ENCODE results near the gene IGFBP1.
"Not testable (repeated sequence)": the region's sequence is repeated elsewhere in the genome, so short reads cannot be mapped to it uniquely, and the experiment has no call there.

Gene IGFBP1

GRCh38 chr7:45888185-45888992, at the start of gene IGFBP1:
TSS of gene IGFBP1 (plus strand) at chr7:45888488. CDS start at chr7:45888653, 165 bp downstream.
- no peak for DNase-seq

- DNase-seq: not testable (repeated sequence)
These were observed 49.4 kb upstream of the IGFBP1 start for GRCh38 chr7:45838852-45839251.

GRCh38 chr7:45841926-45842717, 46.2 kb upstream of the IGFBP1 start:
- DNase-seq: not testable (repeated sequence)

GRCh38 chr7:45846536-45846935, 41.8 kb upstream of the IGFBP1 start:
- DNase-seq: not testable (repeated sequence)

- DNase-seq: not testable (repeated sequence)
These were observed 39.6 kb upstream of the IGFBP1 start for GRCh38 chr7:45848734-45849133.

- not testable (repeated sequence) for DNase-seq
These were observed 35.3 kb upstream of the IGFBP1 start for GRCh38 chr7:45852984-45853383.

- not testable (repeated sequence) for DNase-seq
These were observed 34.8 kb upstream of the IGFBP1 start for GRCh38 chr7:45853491-45853890.

GRCh38 chr7:45855680-45856079, 32.6 kb upstream of the IGFBP1 start:
- not testable (repeated sequence) for DNase-seq

- not testable (repeated sequence) for DNase-seq
These were observed 31.4 kb upstream of the IGFBP1 start for GRCh38 chr7:45856888-45857287.

GRCh38 chr7:45863715-45864114, 24.6 kb upstream of the IGFBP1 start:
- DNase-seq: no peak

- DNase-seq: no peak
These were observed 22.5 kb upstream of the IGFBP1 start for GRCh38 chr7:45865594-45866410.

GRCh38 chr7:45867471-45867870, 20.8 kb upstream of the IGFBP1 start:
- DNase-seq: no peak

- no peak for DNase-seq
These were observed 18.9 kb upstream of the IGFBP1 start for GRCh38 chr7:45869426-45869825.

- DNase-seq: no peak
These were observed 15.9 kb upstream of the IGFBP1 start for GRCh38 chr7:45872116-45873034.

- no peak for DNase-seq
These were observed 15.3 kb upstream of the IGFBP1 start, which contains the start of gene CCDC201 for GRCh38 chr7:45873035-45873354. TSS of gene CCDC201 (minus strand) at chr7:45873082. CDS start at chr7:45873007, 75 bp downstream.

- DNase-seq: no peak
These were observed 14.9 kb upstream of the IGFBP1 start for GRCh38 chr7:45873355-45873754.

- no peak for DNase-seq
These were observed 13.7 kb upstream of the IGFBP1 start for GRCh38 chr7:45874408-45875131.

GRCh38 chr7:45876519-45876918, 11.8 kb upstream of the IGFBP1 start:
- no peak for DNase-seq

- no peak for DNase-seq
These were observed 9.7 kb upstream of the IGFBP1 start for GRCh38 chr7:45878457-45879144.

- no peak for DNase-seq
These were observed 7.8 kb upstream of the IGFBP1 start for GRCh38 chr7:45880433-45880860.
